ENCODE measurements around the gene TMEM250. TPM values are rescaled to one million over a fixed set of nuclear protein-coding genes. Genes with fewer than 3 reads are reported as not detected.

TMEM250 gene
- total RNA-seq, 6 experiments from 2014 or later: 12.4 to 29.7 (median 15.4) TPM

GRCh38 chr9:136122425-136123383 is 4.0 kb upstream of the TMEM250 start:
- whole genome bisulfite sequencing (ENCODE audit: insufficient coverage, low coverage, low lambda C conversion rate, missing lambda C conversion rate): 21% methylated on average over 35 of the region's 45 CpGs
- Histone ChIP-seq H3K9me3 (no peaks in the 10 kb centered on the region), H3K4me1 (peaks cover 0 to 28% (median 10%) of the 10 kb centered on the region in 4 donors), H3K27ac (no peak overlapping the region), H3K4me3 (peak overlapping the region in 1 of 3 donors; percentile 9), H3K36me3 (no peaks in the 10 kb centered on the region), H3K27me3 (no peaks in the 10 kb centered on the region)
- TF ChIP-seq CTCF (IDR thresholded peaks at IDR 0.05) (peak; percentile 94 to 99 (median 98)), POLR2A (IDR thresholded peaks at IDR 0.05) (no peak)
- DNase-seq (peak; percentile 79 to 84 (median 83)), ATAC-seq (peak; percentile 25 to 55 (median 51))
- intact Hi-C loops (cut with DNase I): loop anchor here (2.0 to 5.0 kb wide), 3 partner anchors 35 to 155 kb away; no protein-coding TSS in a partner anchor

GRCh38 chr9:136121801-136122200 is 3.1 kb upstream of the TMEM250 start:
- no peak for ATAC-seq
- intact Hi-C loops (cut with DNase I): loop anchor here (2.0 to 5.0 kb wide), 3 partner anchors 34 to 154 kb away; no protein-coding TSS in a partner anchor
- no peaks in the 10 kb centered on the region for H3K27me3 ChIP-seq
- H3K9me3 ChIP-seq: no peaks in the 10 kb centered on the region
- H3K4me3 ChIP-seq: no peak overlapping the region
- no peak overlapping the region for H3K27ac ChIP-seq
- TF ChIP-seq POLR2A (IDR thresholded peaks at IDR 0.05) (no peak), CTCF (IDR thresholded peaks at IDR 0.05) (no peak)
- H3K36me3 ChIP-seq: no peaks in the 10 kb centered on the region
- H3K4me1 ChIP-seq: peaks cover 0 to 37% (median 14%) of the 10 kb centered on the region in 4 donors
- no peak for DNase-seq
- 69% methylated on average over 6 of the region's 9 CpGs for WGBS (ENCODE audit: insufficient coverage, low coverage, low lambda C conversion rate, missing lambda C conversion rate)

- ATAC-seq: no peak
- WGBS (ENCODE audit: insufficient coverage, low coverage, low lambda C conversion rate, missing lambda C conversion rate): 62% methylated on average over 5 of the region's 18 CpGs
- DNase-seq: no peak
- Histone ChIP-seq H3K27me3 (no peaks in the 10 kb centered on the region), H3K27ac (peak overlapping the region in 2 of 3 donors; percentile 97), H3K4me3 (no peak overlapping the region), H3K36me3 (peaks cover 0 to 8% (median 2%) of the 10 kb centered on the region in 4 donors), H3K9me3 (no peaks in the 10 kb centered on the region), H3K4me1 (peaks cover 0 to 40% (median 14%) of the 10 kb centered on the region in 4 donors)
- intact Hi-C loops (cut with DNase I): loop anchor here in 1 of 2 donors (5.0 kb wide), 2 partner anchors 33 to 153 kb away; no protein-coding TSS in a partner anchor
- no peak for TF ChIP-seq CTCF (IDR thresholded peaks at IDR 0.05)
- no peak for TF ChIP-seq POLR2A (IDR thresholded peaks at IDR 0.05)
Measured at GRCh38 chr9:136120438-136120844, 1.8 kb upstream of the TMEM250 start.

- no peak for DNase-seq
- intact Hi-C loops (cut with DNase I): loop anchor here in 1 of 2 donors (5.0 kb wide), 2 partner anchors 33 to 153 kb away; no protein-coding TSS in a partner anchor
- Histone ChIP-seq H3K27ac (peak overlapping the region; percentile 97), H3K27me3 (no peaks in the 10 kb centered on the region), H3K4me1 (peaks cover 0 to 40% (median 14%) of the 10 kb centered on the region in 4 donors), H3K4me3 (peak overlapping the region; percentile 92 to 97 (median 94)), H3K36me3 (peaks cover 0 to 8% (median 2%) of the 10 kb centered on the region in 4 donors), H3K9me3 (no peaks in the 10 kb centered on the region)
- TF ChIP-seq POLR2A (IDR thresholded peaks at IDR 0.05): no peak
- TF ChIP-seq CTCF (IDR thresholded peaks at IDR 0.05): no peak
- WGBS (ENCODE audit: insufficient coverage, low coverage, low lambda C conversion rate, missing lambda C conversion rate): 31% methylated on average over 10 of the region's 11 CpGs
- ATAC-seq: no peak
Measured at GRCh38 chr9:136119883-136120393, 1.3 kb upstream of the TMEM250 start.

All from right lobe of liver (tissue), 6 donors.